ENCODE results near the gene CNGA3. TPM values are rescaled to one million over a fixed set of nuclear protein-coding genes. Genes with fewer than 3 reads are reported as not detected.

The CNGA3 gene
- total and polyA plus RNA-seq, 2 of the 8 experiments (the other 6 are each of a cell fraction or from before 2014, with no cell fraction given) = 0.02 TPM; not detected in 1

GRCh38 chr2:98308068-98308467, 38.2 kb upstream of the CNGA3 start:
- WGBS, 2 experiments (ENCODE audit: extremely low coverage in 1 of 2, insufficient coverage in 1 of 2, insufficient read length in 1 of 2, insufficient replicate concordance in 2 of 2, low coverage in 1 of 2, low lambda C conversion rate in 2 of 2, missing lambda C conversion rate in 1 of 2) = 87% methylated on average over 8 of the region's 8 CpGs; no CpG with 5 or more reads in 1 of the 2 experiments
- H3K79me1 ChIP-seq (ENCODE audit: low read depth, low read length) = no peaks in the 10 kb centered on the region
- no peak overlapping the region for H2BK5ac ChIP-seq (ENCODE audit: low read depth, low read length)
- no peak overlapping the region for H3K4me3 ChIP-seq (ENCODE audit: extremely low read depth in 1 of 4, insufficient read depth in 2 of 4, low read depth in 3 of 4, low read length in 4 of 4)
- no peaks in the 10 kb centered on the region for H3K9me3 ChIP-seq (ENCODE audit: insufficient read depth in 2 of 2, low read depth in 1 of 2, low read length in 1 of 2)
- no peak overlapping the region for H3K27ac ChIP-seq (ENCODE audit: low read depth, low read length)
- no peaks in the 10 kb centered on the region for H4K20me1 ChIP-seq (replicated peaks in 1 of 2; ENCODE audit: control insufficient read depth in 1 of 2, insufficient read depth in 2 of 2, low read length in 2 of 2)
- no peak overlapping the region for H4K91ac ChIP-seq (replicated peaks; ENCODE audit: insufficient read length, low read length)
- FAIRE-seq (no peak), DNase-seq (ENCODE audit: low read depth in 1 of 2, low spot score in 2 of 2) (no peak)
- no peak overlapping the region for H3K18ac ChIP-seq (ENCODE audit: extremely low read depth, low read length)
- H3K4me2 ChIP-seq (ENCODE audit: insufficient read depth in 1 of 2, low read depth in 2 of 2, low read length in 2 of 2) = no peak overlapping the region
- H3K9ac ChIP-seq (replicated peaks in 1 of 4; ENCODE audit: extremely low read depth in 1 of 4, low read depth in 3 of 4, low read length in 3 of 4) = no peak overlapping the region
- ChIA-PET CTCF (ENCODE audit: partially characterized antibody) (interaction anchor here (0.6 to 2.3 kb wide), 2 partner anchors 11 to 71 kb away, joined by 3 to 5 read pairs; no protein-coding TSS in a partner anchor), POLR2A (ENCODE audit: partially characterized antibody) (no interaction called here)
- H3K23me2 ChIP-seq (ENCODE audit: low read depth, low read length) = no peaks in the 10 kb centered on the region
- no peaks in the 10 kb centered on the region for H3K4me1 ChIP-seq (replicated peaks in 1 of 4; ENCODE audit: control insufficient read depth in 3 of 4, insufficient read depth in 4 of 4, low read length in 3 of 4)
- H2BK20ac ChIP-seq (ENCODE audit: low read length) = no peak overlapping the region
- no peak overlapping the region for H3K4ac ChIP-seq (replicated peaks; ENCODE audit: insufficient read length, low read depth, low read length)
- H2BK12ac ChIP-seq (ENCODE audit: low read depth, low read length) = no peak overlapping the region
- no peak overlapping the region for H2AK5ac ChIP-seq (ENCODE audit: low read depth, low read length)
- H3K36me3 ChIP-seq (ENCODE audit: control insufficient read depth in 2 of 4, insufficient read depth in 4 of 4, low read length in 3 of 4) = no peaks in the 10 kb centered on the region
- no peak overlapping the region for H3K14ac ChIP-seq (ENCODE audit: insufficient read length)
- no peak overlapping the region for H3K56ac ChIP-seq (replicated peaks; ENCODE audit: insufficient read length, low read depth, low read length)
- H3K79me2 ChIP-seq (ENCODE audit: control insufficient read depth in 1 of 2, insufficient read depth in 2 of 2, low read length in 2 of 2) = no peaks in the 10 kb centered on the region
- no peak overlapping the region for H2BK120ac ChIP-seq (replicated peaks; ENCODE audit: low read depth, low read length)
- H3K27me3 ChIP-seq (replicated peaks in 1 of 4; ENCODE audit: control insufficient read depth in 3 of 4, extremely low read depth in 1 of 4, insufficient read depth in 3 of 4, low read length in 3 of 4) = no peaks in the 10 kb centered on the region
- H4K8ac ChIP-seq (ENCODE audit: extremely low read depth, insufficient read depth, low read length) = no peak overlapping the region
- no peak overlapping the region for H4K5ac ChIP-seq (ENCODE audit: insufficient read length, low read depth, low read length)
- no peak overlapping the region for H2AFZ ChIP-seq (ENCODE audit: low read length)
- no peak overlapping the region for H2BK15ac ChIP-seq (ENCODE audit: low read length)
- no peak overlapping the region for H3K23ac ChIP-seq (ENCODE audit: insufficient read length)
